Activated T-cell treated with anti-CD3 and anti-CD28 coated beads, Interleukin-2, amount 50 U/mL, for 4 hours (primary cell): ENCODE data around the gene HCN3. TPM values are rescaled to one million over a fixed set of nuclear protein-coding genes. Genes with fewer than 3 reads are reported as not detected.
"Not testable (repeated sequence)": the region's sequence is repeated elsewhere in the genome, so short reads cannot be mapped to it uniquely, and the experiment has no call there.

Experiments
- ATAC-seq, 2 donors: fragments of 200-7000 bp; cut with Tn5 transposase; one replicate each; pipeline ENCODE4 v1.10.0; 2021
- DNase-seq: peaks from one replicate; pipeline ENCODE4 v3.0.0-alpha.2; 2020
- H3K27me3 Mint-ChIP-seq: one replicate; pipeline ENCODE4 v1.8.0; 2021; ENCODE audit warnings: low read depth, mixed read lengths
- H3K36me3 Mint-ChIP-seq: one replicate; pipeline ENCODE4 v1.8.0; 2022; ENCODE audit warnings: mixed read lengths; ENCODE audit not compliant: insufficient read depth
- H3K4me1 Mint-ChIP-seq: one replicate; pipeline ENCODE4 v1.8.0; 2021; ENCODE audit warnings: low read depth, mixed read lengths
- H3K4me3 Mint-ChIP-seq: one replicate; pipeline ENCODE4 v1.8.0; 2021; ENCODE audit warnings: mild to moderate bottlenecking, moderate library complexity, mixed read lengths
- H3K9me3 Mint-ChIP-seq: one replicate; pipeline ENCODE4 v1.8.0; 2021; ENCODE audit warnings: mixed read lengths
- total RNA-seq, 3 donors: library from RNA; stranded (reverse); gene quantifications; one replicate each; pipeline ENCODE4 v1.2.1, GENCODE V29; 2021

HCN3 gene
- total RNA-seq, 3 donors from 2014 or later = 1.1 to 1.3 (median 1.3) TPM

DNA sequence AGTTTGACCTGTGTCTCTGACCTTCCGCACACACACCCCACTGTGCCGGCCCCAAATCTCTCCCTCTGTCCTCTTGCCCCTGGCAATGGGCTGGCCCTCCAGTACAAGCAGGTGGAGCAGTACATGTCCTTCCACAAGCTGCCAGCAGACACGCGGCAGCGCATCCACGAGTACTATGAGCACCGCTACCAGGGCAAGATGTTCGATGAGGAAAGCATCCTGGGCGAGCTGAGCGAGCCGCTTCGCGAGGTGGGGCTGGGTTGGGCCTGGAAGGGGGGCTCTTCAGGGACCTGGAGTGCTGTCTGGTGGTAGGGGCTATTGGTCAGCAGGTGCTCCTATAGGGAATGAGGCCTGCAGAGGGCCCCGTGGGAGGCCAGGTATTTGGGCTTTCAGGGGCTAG is 7.8 kb downstream of the HCN3 start:
- ATAC-seq (no peak), DNase-seq (no peak)

DNA sequence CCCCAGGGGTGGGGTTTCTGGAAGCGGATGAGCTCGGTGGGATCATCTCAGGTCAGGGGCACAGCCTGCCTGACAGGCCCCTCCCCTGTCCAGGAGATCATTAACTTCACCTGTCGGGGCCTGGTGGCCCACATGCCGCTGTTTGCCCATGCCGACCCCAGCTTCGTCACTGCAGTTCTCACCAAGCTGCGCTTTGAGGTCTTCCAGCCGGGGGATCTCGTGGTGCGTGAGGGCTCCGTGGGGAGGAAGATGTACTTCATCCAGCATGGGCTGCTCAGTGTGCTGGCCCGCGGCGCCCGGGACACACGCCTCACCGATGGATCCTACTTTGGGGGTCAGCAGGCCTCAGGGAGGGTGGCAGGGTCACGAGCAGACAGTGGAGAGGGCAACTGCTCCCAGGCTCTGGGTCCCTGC is 8.4 kb downstream of the HCN3 start:
- Mint-ChIP-seq H3K4me1 (no peaks in the 10 kb centered on the region), H3K4me3 (no peak overlapping the region), H3K9me3 (no peaks in the 10 kb centered on the region), H3K27me3 (peaks cover 1% of the 10 kb centered on the region), H3K36me3 (no peaks in the 10 kb centered on the region)
- DNase-seq = no peak
- ATAC-seq = no peak

More for the DNA sequence above, 7.8 kb downstream of the HCN3 start:
- Mint-ChIP-seq H3K4me1 (no peaks in the 10 kb centered on the region), H3K9me3 (no peaks in the 10 kb centered on the region), H3K36me3 (no peaks in the 10 kb centered on the region), H3K27me3 (peaks cover 1% of the 10 kb centered on the region), H3K4me3 (no peak overlapping the region)

DNA sequence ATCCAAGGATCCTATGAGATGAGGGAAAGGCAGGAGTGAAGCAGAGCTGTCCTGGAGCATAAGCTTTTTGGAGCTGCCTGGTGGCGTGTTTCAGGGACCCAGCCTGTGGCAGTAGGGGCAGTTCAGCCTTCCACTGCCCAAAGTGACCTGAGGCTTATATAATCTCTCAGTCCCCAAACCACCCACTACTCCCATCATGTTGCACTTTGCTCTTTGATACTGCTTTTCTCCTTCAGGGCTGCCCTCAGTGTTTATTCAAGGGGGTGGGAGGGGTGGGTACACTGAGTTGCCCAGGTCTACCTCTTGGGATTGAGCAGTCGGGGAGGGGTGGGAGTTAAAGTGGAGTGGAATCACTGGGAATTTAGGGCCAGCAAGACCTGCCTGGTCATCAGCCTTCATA is 9.3 kb downstream of the HCN3 start:
- ATAC-seq (no peak), DNase-seq (no peak)
- Mint-ChIP-seq H3K9me3 (no peaks in the 10 kb centered on the region), H3K36me3 (no peaks in the 10 kb centered on the region), H3K4me3 (no peak overlapping the region), H3K27me3 (peaks cover 1% of the 10 kb centered on the region), H3K4me1 (no peaks in the 10 kb centered on the region)

DNA sequence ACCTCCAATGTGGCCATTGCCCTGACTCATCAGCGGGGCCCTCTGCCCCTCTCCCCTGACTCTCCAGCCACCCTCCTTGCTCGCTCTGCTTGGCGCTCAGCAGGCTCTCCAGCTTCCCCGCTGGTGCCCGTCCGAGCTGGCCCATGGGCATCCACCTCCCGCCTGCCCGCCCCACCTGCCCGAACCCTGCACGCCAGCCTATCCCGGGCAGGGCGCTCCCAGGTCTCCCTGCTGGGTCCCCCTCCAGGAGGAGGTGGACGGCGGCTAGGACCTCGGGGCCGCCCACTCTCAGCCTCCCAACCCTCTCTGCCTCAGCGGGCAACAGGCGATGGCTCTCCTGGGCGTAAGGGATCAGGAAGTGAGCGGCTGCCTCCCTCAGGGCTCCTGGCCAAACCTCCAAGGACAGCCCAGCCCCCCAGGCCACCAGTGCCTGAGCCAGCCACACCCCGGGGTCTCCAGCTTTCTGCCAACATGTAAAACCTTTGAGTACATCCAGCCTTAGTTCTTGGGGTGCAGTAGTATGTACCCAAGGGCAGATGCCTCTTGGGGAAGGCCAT is 10.8 kb downstream of the HCN3 start:
- H3K4me1 Mint-ChIP-seq = no peaks in the 10 kb centered on the region
- no peaks in the 10 kb centered on the region for H3K36me3 Mint-ChIP-seq
- H3K4me3 Mint-ChIP-seq = no peak overlapping the region
- ATAC-seq (no peak), DNase-seq (no peak)
- peaks cover 1% of the 10 kb centered on the region for H3K27me3 Mint-ChIP-seq
- no peaks in the 10 kb centered on the region for H3K9me3 Mint-ChIP-seq

DNA sequence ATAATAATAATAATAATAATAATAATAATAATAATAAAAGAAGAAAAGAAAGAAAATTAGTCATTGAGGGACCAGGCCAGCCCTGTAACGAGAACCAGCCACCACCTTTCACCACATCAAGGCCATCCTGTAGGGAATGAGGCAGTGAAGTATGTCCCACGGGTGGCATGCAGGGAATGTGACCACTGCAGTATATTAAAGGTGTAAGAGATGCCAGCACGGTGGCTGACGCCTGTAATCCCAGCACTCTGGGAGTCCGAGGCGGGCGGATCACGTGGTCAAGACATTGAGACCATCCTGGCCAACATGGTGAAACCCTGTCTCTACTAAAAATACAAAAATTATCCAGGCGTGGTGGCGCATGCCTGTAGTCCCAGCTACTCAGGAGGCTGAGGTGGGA is 13.7 kb downstream of the HCN3 start:
- not testable (repeated sequence) for H3K4me3 Mint-ChIP-seq

DNA sequence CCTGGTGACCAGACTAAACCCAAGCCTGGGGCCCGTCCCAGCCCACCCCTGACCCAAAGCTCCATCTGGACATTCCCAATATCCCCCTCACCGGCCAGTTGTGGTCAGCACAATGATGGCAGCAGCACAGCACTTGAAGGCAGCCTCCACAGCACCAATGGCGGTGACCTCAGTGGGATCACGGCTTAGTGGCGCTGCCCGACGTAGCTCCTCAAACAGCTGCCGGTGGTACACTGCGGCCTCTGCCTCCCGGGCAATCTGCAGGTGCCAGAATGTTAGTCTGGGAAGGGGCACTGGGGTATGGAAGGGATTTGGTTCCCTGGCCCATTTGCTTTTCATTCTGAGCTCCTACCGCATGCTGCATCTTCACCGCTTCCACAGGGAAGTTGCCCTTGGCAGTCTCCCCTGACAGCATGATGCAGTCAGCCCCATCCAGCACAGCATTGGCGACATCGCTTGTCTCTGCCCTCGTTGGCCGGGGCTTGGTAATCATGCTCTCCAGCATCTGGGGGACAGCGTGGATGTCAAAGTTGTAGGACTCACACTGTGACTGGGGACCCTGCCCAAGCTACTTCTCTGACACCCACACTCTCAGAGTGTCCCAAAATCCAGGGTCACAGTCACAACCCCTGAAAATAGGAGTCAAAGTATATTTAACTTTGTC is 16.0 kb downstream of the HCN3 start:
- H3K4me1 Mint-ChIP-seq = peaks cover 4% of the 10 kb centered on the region
- no peaks in the 10 kb centered on the region for H3K36me3 Mint-ChIP-seq
- H3K27me3 Mint-ChIP-seq = peaks cover 34% of the 10 kb centered on the region
- ATAC-seq (no peak), DNase-seq (no peak)
- H3K9me3 Mint-ChIP-seq = no peaks in the 10 kb centered on the region
- H3K4me3 Mint-ChIP-seq = no peak overlapping the region

More for the DNA sequence above, 13.7 kb downstream of the HCN3 start:
- not testable (repeated sequence) for DNase-seq, H3K4me1 Mint-ChIP-seq, ATAC-seq, H3K36me3 Mint-ChIP-seq, H3K9me3 Mint-ChIP-seq
- peaks cover 17% of the 10 kb centered on the region for H3K27me3 Mint-ChIP-seq

DNA sequence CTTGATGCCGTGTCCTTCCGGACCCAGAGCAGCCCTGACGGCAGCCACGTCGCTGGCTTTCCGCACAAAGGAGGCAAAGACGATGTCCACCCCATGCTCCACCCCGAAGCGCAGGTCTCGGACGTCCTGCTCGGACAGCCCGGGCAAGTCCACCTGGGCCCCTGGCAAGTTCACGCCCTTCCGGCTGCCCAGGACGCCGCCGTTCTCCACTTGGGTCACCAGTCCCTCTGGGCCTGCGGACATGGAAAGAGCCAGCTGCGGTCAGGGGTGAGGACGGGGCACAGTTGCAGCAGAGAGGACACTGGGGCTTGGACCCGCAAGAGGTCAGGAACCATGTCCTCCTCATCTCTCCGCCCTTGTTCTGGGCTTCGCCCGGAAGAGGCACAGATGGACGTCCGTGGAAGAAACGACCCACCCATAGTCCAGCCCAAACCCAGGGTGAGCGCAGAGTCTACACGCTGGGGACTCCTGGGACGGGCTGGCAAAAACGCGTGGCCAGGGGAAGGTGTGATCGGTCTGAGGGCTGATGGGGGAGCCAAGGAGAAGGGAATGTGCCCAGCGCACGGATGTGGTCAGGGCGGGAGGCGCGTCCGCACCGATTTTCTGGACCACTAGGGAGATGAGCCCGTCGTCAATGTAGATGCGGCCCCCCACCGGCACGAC is 17.4 kb downstream of the HCN3 start:
- ATAC-seq (peak in 1 of 2 donors; percentile 17), DNase-seq (no peak)
- H3K4me1 Mint-ChIP-seq = peaks cover 4% of the 10 kb centered on the region
- peaks cover 34% of the 10 kb centered on the region for H3K27me3 Mint-ChIP-seq
- no peaks in the 10 kb centered on the region for H3K36me3 Mint-ChIP-seq
- no peak overlapping the region for H3K4me3 Mint-ChIP-seq
- no peaks in the 10 kb centered on the region for H3K9me3 Mint-ChIP-seq

DNA sequence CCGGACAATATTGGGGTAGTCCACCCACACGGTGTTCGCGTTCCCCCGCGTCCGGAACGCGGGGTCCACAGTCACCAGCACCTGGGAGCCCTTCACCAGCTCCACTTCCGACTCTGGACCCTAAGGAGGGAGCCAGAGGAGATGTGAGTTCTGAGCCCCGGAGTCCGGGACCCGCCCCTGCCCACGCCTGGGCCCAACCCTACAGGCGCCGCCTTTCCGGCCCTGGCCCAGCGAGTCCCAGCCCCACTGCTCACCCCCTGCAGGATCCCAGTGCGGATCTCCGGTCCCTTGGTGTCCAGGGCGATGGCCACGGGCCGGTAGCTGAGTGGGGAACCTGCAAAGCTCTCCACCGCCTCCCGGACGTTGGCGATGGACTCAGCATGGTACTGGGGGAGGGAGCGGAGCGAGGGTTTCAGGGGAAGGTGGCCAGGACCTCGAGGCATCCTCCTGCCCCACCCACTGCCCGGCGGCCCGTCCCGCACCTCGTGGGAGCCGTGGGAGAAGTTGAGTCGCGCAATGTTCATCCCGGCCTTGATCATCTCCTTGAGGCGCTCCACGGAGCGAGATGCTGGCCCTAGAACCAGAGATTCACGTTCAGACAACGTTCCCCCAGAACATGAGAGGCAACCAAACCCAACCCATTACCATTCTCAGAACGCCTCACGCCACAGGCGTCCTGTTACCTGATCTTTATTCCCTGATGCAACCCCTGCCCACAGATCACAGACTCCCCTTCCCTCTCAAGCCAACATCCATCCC is 18.1 kb downstream of the HCN3 start:
- no peak for DNase-seq
- Mint-ChIP-seq H3K4me3 (no peak overlapping the region), H3K4me1 (peaks cover 4% of the 10 kb centered on the region), H3K9me3 (no peaks in the 10 kb centered on the region), H3K27me3 (peaks cover 33% of the 10 kb centered on the region), H3K36me3 (no peaks in the 10 kb centered on the region)
- peak in 1 of 2 donors; percentile 59 for ATAC-seq

DNA sequence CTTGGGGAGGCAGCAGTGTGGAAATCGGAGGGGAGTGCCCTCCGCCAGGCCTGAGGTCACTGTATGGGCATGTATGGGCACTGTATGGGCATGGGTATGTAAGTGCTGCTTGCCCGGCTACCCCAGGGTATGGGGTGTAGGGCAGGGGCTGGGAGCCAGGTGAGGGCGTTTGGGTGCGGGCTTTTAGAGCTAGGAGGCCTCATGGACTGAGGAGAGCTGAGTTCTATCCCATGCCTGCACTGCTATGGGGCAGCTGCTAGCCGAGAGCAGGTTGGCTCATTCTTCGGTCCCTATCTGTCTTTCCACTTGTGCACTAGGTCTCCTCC is 18.6 kb downstream of the HCN3 start:
- ATAC-seq = no peak
- no peak for DNase-seq
- Mint-ChIP-seq H3K36me3 (no peaks in the 10 kb centered on the region), H3K27me3 (peaks cover 33% of the 10 kb centered on the region), H3K9me3 (no peaks in the 10 kb centered on the region), H3K4me1 (peaks cover 4% of the 10 kb centered on the region), H3K4me3 (no peak overlapping the region)

DNA sequence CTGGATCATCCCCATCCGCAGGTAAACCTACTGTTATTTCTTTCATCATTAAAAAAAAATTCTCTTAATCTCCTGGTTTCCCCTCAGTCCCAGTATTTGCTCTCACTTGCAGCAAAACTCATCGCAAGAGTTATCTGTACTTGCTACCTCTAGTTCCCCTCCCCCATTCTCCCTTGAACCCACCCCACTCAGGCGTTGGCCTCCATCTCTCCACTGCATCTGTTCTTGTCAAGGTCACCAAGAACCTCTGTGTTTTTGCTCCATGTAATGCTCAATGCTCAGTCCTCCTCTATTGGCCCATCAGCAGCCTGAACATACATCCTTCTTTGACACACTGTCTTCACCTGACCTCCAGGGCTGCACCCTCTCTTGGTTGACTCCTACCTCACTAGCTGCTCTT is 19.4 kb downstream of the HCN3 start:
- no peak for ATAC-seq
- Mint-ChIP-seq H3K36me3 (no peaks in the 10 kb centered on the region), H3K9me3 (no peaks in the 10 kb centered on the region), H3K27me3 (peaks cover 33% of the 10 kb centered on the region), H3K4me1 (peaks cover 4% of the 10 kb centered on the region), H3K4me3 (no peak overlapping the region)
- no peak for DNase-seq

DNA sequence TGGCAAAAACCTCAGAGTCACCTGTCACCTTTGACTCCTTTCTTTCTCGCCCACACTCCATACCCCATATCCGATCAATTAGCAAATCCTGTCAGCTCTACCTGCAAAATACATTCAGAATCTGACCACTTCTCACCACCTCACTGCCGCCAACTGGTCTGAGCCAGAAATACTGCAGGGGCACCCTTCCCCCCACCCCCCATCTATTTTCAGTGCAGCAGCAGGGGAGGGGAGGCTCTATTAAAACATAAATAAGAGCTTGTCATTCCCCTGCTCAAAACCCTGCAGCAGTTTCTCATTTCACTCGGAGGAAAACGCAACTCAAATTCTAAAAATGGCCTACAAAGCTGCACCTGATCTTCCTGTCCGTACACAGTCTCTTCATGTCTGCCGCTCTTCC is 20.1 kb downstream of the HCN3 start:
- H3K9me3 Mint-ChIP-seq = no peaks in the 10 kb centered on the region

DNA sequence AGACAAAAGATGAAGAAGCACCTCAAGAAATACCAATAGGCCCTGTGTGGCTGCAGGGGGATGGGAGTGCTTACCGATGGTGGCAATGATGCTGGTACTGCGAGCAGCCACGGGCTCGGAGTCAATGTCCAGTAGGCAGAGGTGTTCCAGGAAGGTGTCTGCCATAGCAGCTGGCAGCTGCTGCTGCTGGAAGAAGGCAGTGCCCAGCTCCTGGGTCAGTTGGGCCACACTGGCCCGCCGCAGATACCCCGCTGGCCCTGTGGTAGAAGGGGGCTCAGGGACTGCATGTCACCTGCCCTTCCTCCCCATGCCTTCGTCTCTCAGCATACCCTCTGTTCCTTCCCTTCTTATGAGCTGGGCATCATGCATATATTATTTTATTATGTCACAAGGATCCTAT is 22.8 kb downstream of the HCN3 start:
- H3K4me1 Mint-ChIP-seq = no peaks in the 10 kb centered on the region
- DNase-seq (no peak), ATAC-seq (no peak)
- no peak overlapping the region for H3K4me3 Mint-ChIP-seq
- no peaks in the 10 kb centered on the region for H3K9me3 Mint-ChIP-seq
- H3K36me3 Mint-ChIP-seq = no peaks in the 10 kb centered on the region
- H3K27me3 Mint-ChIP-seq = peaks cover 22% of the 10 kb centered on the region

More for the DNA sequence above, 20.1 kb downstream of the HCN3 start:
- H3K36me3 Mint-ChIP-seq = no peaks in the 10 kb centered on the region
- peaks cover 4% of the 10 kb centered on the region for H3K4me1 Mint-ChIP-seq
- H3K27me3 Mint-ChIP-seq = peaks cover 33% of the 10 kb centered on the region
- ATAC-seq = no peak
- DNase-seq = no peak
- no peak overlapping the region for H3K4me3 Mint-ChIP-seq

DNA sequence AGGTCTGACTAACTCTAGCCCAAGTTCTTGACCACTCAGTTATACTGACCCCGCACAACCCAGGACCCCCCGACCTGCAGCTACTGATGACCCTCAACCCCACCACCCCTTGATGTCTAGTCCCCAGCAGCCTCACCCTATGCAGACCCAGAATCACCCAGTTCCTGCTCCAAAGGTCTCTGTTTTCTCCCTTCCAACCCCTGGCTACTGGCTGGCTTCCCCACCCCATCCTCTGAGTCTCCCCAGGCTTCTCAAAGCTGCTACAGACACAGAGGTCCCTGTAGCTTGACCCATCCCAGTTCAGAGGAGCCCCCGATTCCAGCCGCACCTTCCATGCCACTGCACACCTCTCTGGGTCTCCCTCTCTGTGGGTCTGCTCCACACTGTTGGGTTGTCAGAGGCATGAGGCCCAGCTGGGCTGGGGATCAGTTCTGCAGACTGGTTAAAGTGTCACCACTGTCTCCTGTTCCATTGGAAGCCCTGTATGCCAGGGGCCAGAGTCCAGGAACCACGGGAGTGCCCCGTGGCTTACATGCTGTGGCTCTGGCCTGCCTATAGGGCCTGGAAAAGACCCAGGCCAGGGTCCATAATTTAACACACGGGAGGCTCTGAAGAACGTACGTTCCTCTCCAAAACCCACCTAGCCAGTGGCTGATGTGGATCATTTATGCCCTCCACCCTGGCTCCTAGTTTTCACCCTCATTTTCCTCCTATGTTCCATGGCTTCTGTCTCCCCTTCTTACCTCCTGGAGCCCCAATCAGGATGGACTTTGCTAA is 23.5 kb downstream of the HCN3 start:
- H3K36me3 Mint-ChIP-seq = no peaks in the 10 kb centered on the region
- no peaks in the 10 kb centered on the region for H3K4me1 Mint-ChIP-seq
- ATAC-seq (no peak), DNase-seq (no peak)
- H3K4me3 Mint-ChIP-seq = no peak overlapping the region
- peaks cover 18% of the 10 kb centered on the region for H3K27me3 Mint-ChIP-seq
- H3K9me3 Mint-ChIP-seq = no peaks in the 10 kb centered on the region

DNA sequence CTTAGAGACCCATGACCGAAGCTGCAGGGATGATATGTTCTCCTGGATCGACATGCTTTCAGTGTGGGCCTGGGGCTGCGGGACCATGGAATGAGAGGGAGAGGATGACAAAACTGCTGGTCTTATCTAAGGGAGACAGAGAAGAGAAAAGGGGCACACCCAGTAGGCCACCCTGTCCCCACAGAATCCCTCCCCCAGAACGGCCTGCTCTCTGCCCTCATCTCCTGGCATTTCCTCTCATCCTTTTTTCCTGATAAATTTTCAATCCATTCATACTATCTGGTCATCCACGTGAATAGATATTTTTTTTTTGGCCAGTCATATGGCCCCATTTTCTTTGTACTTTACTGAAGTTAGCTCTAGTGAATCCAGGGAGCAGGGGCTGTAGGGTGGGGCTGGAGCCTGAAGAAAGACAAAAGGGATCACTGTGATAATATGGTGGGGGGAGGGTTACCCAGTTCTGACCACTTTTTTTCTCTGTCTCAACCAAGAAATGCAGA is 24.1 kb downstream of the HCN3 start, which contains the start of gene PKLR:
TSS of gene PKLR (minus strand) at position 97 of the 500 bp plus-strand sequence. CDS start at position 54, 43 bp downstream.
- DNase-seq (no peak), ATAC-seq (no peak)
- Mint-ChIP-seq H3K4me3 (no peak within 1 kb of the TSS), H3K4me1 (peaks cover 2% of the 10 kb centered on the region), H3K27me3 (peaks cover 13% of the 10 kb centered on the region), H3K9me3 (no peaks in the 10 kb centered on the region), H3K36me3 (no peaks in the 10 kb centered on the region)
